CD14-positive monocyte (primary cell): Measurements from ENCODE around the gene TMEM135. TPM values are rescaled to one million over a fixed set of nuclear protein-coding genes. Genes with fewer than 3 reads are reported as not detected.
A peak's percentile ranks its signal among the peaks of the same experiment; 100 is the strongest.

Source experiments
- DNase-seq, 3 donors: peaks; one replicate each; pipeline ENCODE4 v3.0.0-alpha.2; 2011 to 2022
- H2AFZ ChIP-seq: 2 replicates; pipeline ENCODE4 v1.6.0; 2012; ENCODE audit warnings: mild to moderate bottlenecking, low read depth, low read length, inconsistent platforms; ENCODE audit not compliant: insufficient read depth, poor library complexity, severe bottlenecking
- H3K27ac ChIP-seq, 2 donors: 1 replicate in 1 of 2; 2 replicates in 1 of 2; pipeline ENCODE4 v1.5.1; 2012 to 2013; ENCODE audit warnings: low read length in 2 of 2, control low read depth in 1 of 2, inconsistent platforms in 1 of 2, low read depth in 1 of 2, mild to moderate bottlenecking in 1 of 2
- H3K27me3 ChIP-seq, 2 donors: one replicate each; pipeline versions ENCODE4 v1.6.0 to v1.6.1; 2011 to 2013; ENCODE audit warnings: low read length in 2 of 2; ENCODE audit not compliant: control insufficient read depth in 2 of 2, insufficient read depth in 2 of 2
- H3K36me3 ChIP-seq, 2 donors: replicated peaks in 1 of 2; 1 replicate in 1 of 2; 2 replicates in 1 of 2; pipeline versions ENCODE4 v1.5.1 to v1.6.1; 2012 to 2013; ENCODE audit warnings: low read length in 2 of 2, control low read depth in 1 of 2, inconsistent platforms in 1 of 2, mild to moderate bottlenecking in 1 of 2; ENCODE audit not compliant: insufficient read depth in 2 of 2, control insufficient read depth in 1 of 2
- H3K4me1 ChIP-seq, 2 donors: 1 replicate in 1 of 2; 2 replicates in 1 of 2; pipeline versions ENCODE4 v1.5.1 to v1.6.1; 2012 to 2013; ENCODE audit warnings: low read length in 2 of 2, control low read depth in 1 of 2, inconsistent platforms in 1 of 2, mild to moderate bottlenecking in 1 of 2, moderate library complexity in 1 of 2; ENCODE audit not compliant: insufficient read depth in 2 of 2, control insufficient read depth in 1 of 2
- H3K4me2 ChIP-seq: replicated peaks from 2 replicates; pipeline ENCODE3; 2012; ENCODE audit warnings: low read length, moderate library complexity, mild to moderate bottlenecking; ENCODE audit not compliant: poor library complexity, severe bottlenecking; ENCODE audit errors: extremely low read depth
- H3K4me3 ChIP-seq, 3 experiments: fragments of 200-600 bp in 1 of 3; sonication (generic) in 1 of 3; replicated peaks in 1 of 3; 1 replicate in 2 of 3; 2 replicates in 1 of 3; pipeline ENCODE4 v1.5.1; 2011 to 2013; ENCODE audit warnings: low read length in 3 of 3, mild to moderate bottlenecking in 3 of 3, control low read depth in 2 of 3, low read depth in 2 of 3, inconsistent platforms in 1 of 3, moderate library complexity in 1 of 3
- H3K79me2 ChIP-seq: 2 replicates; pipeline ENCODE4 v1.6.0; 2012; ENCODE audit warnings: mild to moderate bottlenecking, control low read depth, inconsistent platforms, low read length, moderate library complexity; ENCODE audit not compliant: insufficient read depth
- H3K9ac ChIP-seq: 2 replicates; pipeline ENCODE4 v1.6.0; 2017; ENCODE audit warnings: low read length, mild to moderate bottlenecking; ENCODE audit not compliant: insufficient read depth, poor library complexity, severe bottlenecking
- H3K9me3 ChIP-seq, 2 donors: replicated peaks in 1 of 2; 1 replicate in 1 of 2; 2 replicates in 1 of 2; pipeline versions ENCODE4 v1.5.1 to v1.6.1; 2012 to 2013; ENCODE audit warnings: low read length in 2 of 2, control low read depth in 1 of 2; ENCODE audit not compliant: control insufficient read depth in 1 of 2, insufficient read depth in 1 of 2
- H4K20me1 ChIP-seq: 2 replicates; pipeline ENCODE4 v1.6.0; 2012; ENCODE audit warnings: mild to moderate bottlenecking, low read length, control low read depth, moderate library complexity; ENCODE audit not compliant: insufficient read depth
- H3K27ac Mint-ChIP-seq, 7 donors: one replicate each; pipeline ENCODE4 v1.8.0; 2020; ENCODE audit warnings: mild to moderate bottlenecking in 7 of 7, mixed read lengths in 7 of 7, moderate library complexity in 6 of 7, inconsistent platforms in 2 of 7
- H3K27me3 Mint-ChIP-seq, 3 donors: one replicate each; pipeline ENCODE4 v1.8.0; 2021 to 2022; ENCODE audit warnings: low read depth in 3 of 3, mild to moderate bottlenecking in 3 of 3, mixed read lengths in 3 of 3, moderate library complexity in 3 of 3, inconsistent platforms in 1 of 3
- H3K36me3 Mint-ChIP-seq, 2 donors: one replicate each; pipeline ENCODE4 v1.8.0; 2020; ENCODE audit warnings: mixed read lengths in 2 of 2, inconsistent platforms in 1 of 2, mild to moderate bottlenecking in 1 of 2
- H3K4me1 Mint-ChIP-seq: one replicate; pipeline ENCODE4 v1.8.0; 2020; ENCODE audit warnings: mild to moderate bottlenecking, mixed read lengths
- H3K4me3 Mint-ChIP-seq, 2 donors: one replicate each; pipeline ENCODE4 v1.8.0; 2020; ENCODE audit warnings: mild to moderate bottlenecking in 2 of 2, mixed read lengths in 2 of 2, moderate library complexity in 1 of 2
- H3K9me3 Mint-ChIP-seq, 7 donors: one replicate each; pipeline ENCODE4 v1.8.0; 2020 to 2022; ENCODE audit warnings: mixed read lengths in 7 of 7, mild to moderate bottlenecking in 6 of 7, moderate library complexity in 6 of 7, inconsistent platforms in 2 of 7
- CTCF ChIP-seq: fragments of 200-600 bp; IDR thresholded peaks from one replicate; pipeline ENCODE4 v1.8.0; 2022; ENCODE audit warnings: antibody characterized with exemption, mild to moderate bottlenecking
- WGBS: methylation state at CpG from one replicate; pipeline ENCODE4 v1.1.5; 2013; ENCODE audit warnings: missing lambda C conversion rate; ENCODE audit not compliant: insufficient coverage; 5-methylcytosine and 5-hydroxymethylcytosine counted together
- intact Hi-C, 2 donors: fragments of 100-400 bp; cut with micrococcal nuclease; formaldehyde crosslinking; loops; one replicate each; pipeline versions ENCODE4 v1.15.0 to v1.15.1; 2023
- polyA plus RNA-seq, 3 donors: library from polyadenylated mRNA; depleted of rRNA in 1 of 3; unstranded in 2 of 3; stranded (reverse) in 1 of 3; fragments of 300-500 nt in 2 of 3; fragments of >200 nt in 1 of 3; fragmentation: Illumina TruSeq in 2 of 3; gene quantifications; 1 replicate in 2 of 3; 2 replicates in 1 of 3; pipeline ENCODE4 v1.2.3, GENCODE V29; 2012 to 2021

Gene TMEM135
- polyA plus RNA-seq, 3 donors = 2.7 to 8.4 (median 5.9) TPM

- Mint-ChIP-seq H3K27ac (no peak overlapping the region), H3K4me3 (peak overlapping the region; percentile 96 to 97), H3K9me3 (no peaks in the 10 kb centered on the region), H3K27me3 (peaks cover 0 to 12% (median 2%) of the 10 kb centered on the region in 3 donors), H3K36me3 (peaks cover 0 to 6% of the 10 kb centered on the region in 2 donors), H3K4me1 (peaks cover 33% of the 10 kb centered on the region)
- Histone ChIP-seq H3K36me3 (no peaks in the 10 kb centered on the region), H3K79me2 (peaks cover 17% of the 10 kb centered on the region), H3K9ac (peak overlapping the region; percentile 81), H3K27ac (peak overlapping the region in 1 of 2 donors; percentile 85), H3K9me3 (no peaks in the 10 kb centered on the region), H3K27me3 (no peaks in the 10 kb centered on the region), H4K20me1 (no peaks in the 10 kb centered on the region), H3K4me3 (peak overlapping the region; percentile 77 to 100 (median 82)), H3K4me2 (peak overlapping the region; percentile 100), H2AFZ (peak overlapping the region; percentile 99), H3K4me1 (peaks cover 17 to 28% of the 10 kb centered on the region in 2 donors)
- no peak for TF ChIP-seq CTCF
- 38% methylated on average over 7 of the region's 10 CpGs for WGBS
- intact Hi-C loops = no loop called here
- peak in 1 of 3 donors; percentile 5 for DNase-seq
Measured at GRCh38 chr11:87036756-87037449, 831 bp upstream of the TMEM135 start.

DNA sequence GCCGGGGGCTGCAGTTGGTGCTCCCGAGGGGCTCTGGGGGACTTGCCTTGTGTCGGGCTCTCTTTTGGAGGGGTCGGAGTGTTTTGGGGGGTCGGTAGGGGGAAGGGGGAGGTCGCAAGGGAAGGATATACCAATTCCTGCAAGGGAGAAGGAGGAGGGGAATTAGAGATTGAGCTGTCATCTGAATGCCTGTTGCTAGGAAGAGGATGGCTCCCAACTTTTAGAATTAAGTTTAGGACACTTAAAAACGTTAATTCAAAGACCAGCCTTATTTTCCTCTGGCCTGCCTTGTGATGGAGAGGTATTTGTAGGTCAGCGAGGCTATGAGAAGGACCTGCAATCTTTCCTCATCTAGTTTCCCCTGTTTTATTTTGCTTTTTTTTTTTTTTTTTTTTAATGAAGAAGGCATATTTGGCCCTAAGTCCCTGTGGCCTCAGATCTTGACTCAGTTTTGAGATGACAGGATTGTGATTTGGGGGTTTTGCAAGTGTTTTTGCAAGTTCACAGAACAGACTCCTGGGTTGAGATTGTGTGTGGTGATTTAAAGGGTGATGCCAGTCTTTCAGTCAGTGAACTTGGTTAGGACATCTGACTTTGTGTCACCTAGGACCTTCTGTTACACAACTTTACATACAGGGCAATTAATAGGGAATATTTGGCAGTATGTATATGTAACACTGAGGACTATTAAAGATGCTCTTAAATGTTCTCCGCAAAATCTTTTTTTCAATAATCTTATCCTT lies 672 bp downstream of the TMEM135 start:
- no peak for TF ChIP-seq CTCF
- peak overlapping the region; percentile 96 to 97 for H3K4me3 Mint-ChIP-seq
- peaks cover 0 to 11% (median 2%) of the 10 kb centered on the region in 3 donors for H3K27me3 Mint-ChIP-seq
- Histone ChIP-seq H3K27ac (peak overlapping the region; percentile 62 to 85), H3K4me1 (peaks cover 17 to 28% of the 10 kb centered on the region in 2 donors), H3K36me3 (peaks cover 0 to 2% of the 10 kb centered on the region in 2 donors), H4K20me1 (no peaks in the 10 kb centered on the region), H3K79me2 (peaks cover 17% of the 10 kb centered on the region), H2AFZ (peak overlapping the region; percentile 99), H3K4me3 (peak overlapping the region; percentile 77 to 100 (median 82)), H3K9ac (peak overlapping the region; percentile 81), H3K27me3 (no peaks in the 10 kb centered on the region), H3K4me2 (peak overlapping the region; percentile 100), H3K9me3 (no peaks in the 10 kb centered on the region)
- WGBS = 0% methylated on average over 6 of the region's 9 CpGs
- H3K9me3 Mint-ChIP-seq = peaks cover 0 to 5% (median 2%) of the 10 kb centered on the region in 7 donors
- peak overlapping the region; percentile 35 to 90 (median 85) for H3K27ac Mint-ChIP-seq
- peak in 1 of 3 donors; percentile 48 for DNase-seq
- intact Hi-C loops = no loop called here
- peaks cover 33% of the 10 kb centered on the region for H3K4me1 Mint-ChIP-seq
- peaks cover 6 to 8% of the 10 kb centered on the region in 2 donors for H3K36me3 Mint-ChIP-seq
